KMS-11 (cell line): ENCODE measurements around the gene TPRX2.

ENCODE experiments used
- H2AFZ ChIP-seq: fragments of 200-600 bp; sonication (generic); 2 replicates; pipeline ENCODE4 v1.6.1; 2016; ENCODE audit warnings: antibody characterized with exemption, mixed run types, low read depth
- H3K27ac ChIP-seq: fragments of 200-600 bp; sonication (generic); 2 replicates; pipeline ENCODE4 v1.6.1; 2016; ENCODE audit warnings: mild to moderate bottlenecking, mixed run types
- H3K27me3 ChIP-seq: fragments of 200-600 bp; sonication (generic); 2 replicates; pipeline ENCODE4 v1.6.1; 2017; ENCODE audit warnings: mild to moderate bottlenecking, low read depth, mixed run types, moderate library complexity; ENCODE audit not compliant: insufficient read depth
- H3K36me3 ChIP-seq: fragments of 200-600 bp; sonication (generic); 2 replicates; pipeline ENCODE4 v1.6.1; 2017; ENCODE audit warnings: mild to moderate bottlenecking, mixed run types; ENCODE audit not compliant: insufficient read depth
- H3K4me1 ChIP-seq: fragments of 200-600 bp; sonication (generic); 2 replicates; pipeline ENCODE4 v1.6.1; 2016; ENCODE audit warnings: mild to moderate bottlenecking, low read depth, mixed run types; ENCODE audit not compliant: poor library complexity, severe bottlenecking
- H3K4me2 ChIP-seq: fragments of 200-600 bp; sonication (generic); 2 replicates; pipeline ENCODE4 v1.7.0; 2016; ENCODE audit warnings: mild to moderate bottlenecking, mixed run types
- H3K4me3 ChIP-seq: fragments of 200-600 bp; sonication (generic); IDR thresholded peaks from 2 replicates; pipeline ENCODE4 v1.6.1; 2017; ENCODE audit warnings: low read depth, low read length, mixed read lengths; ENCODE audit not compliant: insufficient read depth
- H3K79me2 ChIP-seq: fragments of 200-600 bp; sonication (generic); 2 replicates; pipeline ENCODE4 v1.6.1; 2016; ENCODE audit warnings: low read depth, mixed run types; ENCODE audit not compliant: insufficient read depth
- H3K9ac ChIP-seq: fragments of 200-600 bp; sonication (generic); 2 replicates; pipeline ENCODE4 v1.6.1; 2016; ENCODE audit warnings: mild to moderate bottlenecking, mixed run types
- H4K20me1 ChIP-seq: fragments of 200-600 bp; sonication (generic); 2 replicates; pipeline ENCODE4 v1.6.1; 2016; ENCODE audit warnings: mild to moderate bottlenecking, mixed run types; ENCODE audit not compliant: insufficient read depth
- TF ChIP-seq, protein P1 (sequence below): fragments of 200-600 bp; sonication (generic); conservative IDR thresholded peaks from 2 replicates; pipeline ENCODE4 v1.6.1; 2017; ENCODE audit warnings: low read depth, mild to moderate bottlenecking, antibody characterized with exemption, low read length, moderate library complexity, mixed read lengths

Gene TPRX2

DNA sequence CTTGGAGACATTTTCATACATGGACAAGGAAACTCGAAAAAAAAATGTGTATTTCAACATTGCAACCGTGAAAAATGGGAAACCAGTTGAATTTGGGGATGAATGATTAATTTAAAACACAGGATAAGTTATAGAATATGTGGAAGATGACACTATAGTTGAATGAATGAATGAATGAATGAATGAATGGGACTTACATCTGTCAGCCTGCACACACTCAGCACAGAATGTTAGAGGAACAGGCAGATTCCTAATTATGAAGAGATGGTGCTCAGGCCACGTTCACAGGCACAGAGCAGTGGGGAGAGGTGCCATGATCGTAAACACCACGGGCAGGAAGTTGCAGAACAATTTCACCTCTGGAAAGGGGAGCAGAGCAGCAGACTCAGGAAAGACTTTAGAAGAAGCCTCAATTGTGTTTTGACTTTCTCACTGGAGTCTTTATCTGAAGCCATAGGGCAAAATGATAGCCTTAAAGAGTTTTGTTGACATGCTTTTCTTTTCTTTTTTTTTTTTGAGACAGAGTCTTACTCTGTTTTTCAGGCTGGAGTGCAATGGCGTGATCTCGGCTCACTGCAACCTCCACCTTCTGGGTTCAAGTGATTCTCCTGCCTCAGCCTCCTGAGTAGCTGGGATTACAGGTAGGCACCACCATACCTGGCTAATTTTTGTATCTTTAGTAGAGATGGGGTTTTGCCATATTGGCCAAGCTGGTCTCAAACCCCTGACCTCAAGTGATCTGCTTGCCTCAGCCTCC, 32.0 kb downstream of the TPRX2 start:
- H3K4me3 ChIP-seq = no peak overlapping the region
- H2AFZ ChIP-seq = no peak overlapping the region
- TF ChIP-seq, protein P1, sequence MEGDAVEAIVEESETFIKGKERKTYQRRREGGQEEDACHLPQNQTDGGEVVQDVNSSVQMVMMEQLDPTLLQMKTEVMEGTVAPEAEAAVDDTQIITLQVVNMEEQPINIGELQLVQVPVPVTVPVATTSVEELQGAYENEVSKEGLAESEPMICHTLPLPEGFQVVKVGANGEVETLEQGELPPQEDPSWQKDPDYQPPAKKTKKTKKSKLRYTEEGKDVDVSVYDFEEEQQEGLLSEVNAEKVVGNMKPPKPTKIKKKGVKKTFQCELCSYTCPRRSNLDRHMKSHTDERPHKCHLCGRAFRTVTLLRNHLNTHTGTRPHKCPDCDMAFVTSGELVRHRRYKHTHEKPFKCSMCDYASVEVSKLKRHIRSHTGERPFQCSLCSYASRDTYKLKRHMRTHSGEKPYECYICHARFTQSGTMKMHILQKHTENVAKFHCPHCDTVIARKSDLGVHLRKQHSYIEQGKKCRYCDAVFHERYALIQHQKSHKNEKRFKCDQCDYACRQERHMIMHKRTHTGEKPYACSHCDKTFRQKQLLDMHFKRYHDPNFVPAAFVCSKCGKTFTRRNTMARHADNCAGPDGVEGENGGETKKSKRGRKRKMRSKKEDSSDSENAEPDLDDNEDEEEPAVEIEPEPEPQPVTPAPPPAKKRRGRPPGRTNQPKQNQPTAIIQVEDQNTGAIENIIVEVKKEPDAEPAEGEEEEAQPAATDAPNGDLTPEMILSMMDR = no peak
- no peak overlapping the region for H3K9ac ChIP-seq
- no peaks in the 10 kb centered on the region for H4K20me1 ChIP-seq
- H3K79me2 ChIP-seq = no peaks in the 10 kb centered on the region
- H3K4me1 ChIP-seq = no peaks in the 10 kb centered on the region
- no peak overlapping the region for H3K27ac ChIP-seq
- H3K4me2 ChIP-seq = no peak overlapping the region
- H3K36me3 ChIP-seq = no peaks in the 10 kb centered on the region
- peaks cover 72% of the 10 kb centered on the region for H3K27me3 ChIP-seq

DNA sequence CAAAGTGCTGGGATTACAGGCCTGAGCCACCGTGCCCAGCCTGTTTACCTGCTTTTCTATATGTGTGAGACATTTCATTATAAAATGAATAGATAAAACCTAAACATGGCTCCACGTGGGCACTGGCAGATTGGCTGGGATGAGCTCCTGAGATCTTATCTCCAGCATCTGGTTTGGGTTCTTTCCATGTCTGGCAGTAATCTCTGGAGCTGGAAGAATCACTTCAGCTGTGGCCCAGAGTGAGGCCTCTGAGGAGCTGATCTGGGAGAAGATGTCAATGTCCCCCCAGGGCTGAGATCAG, 32.5 kb downstream of the TPRX2 start:
- TF ChIP-seq, protein P1 = no peak
- Histone ChIP-seq H2AFZ (no peak overlapping the region), H3K79me2 (no peaks in the 10 kb centered on the region), H3K4me1 (no peaks in the 10 kb centered on the region), H3K27me3 (peaks cover 72% of the 10 kb centered on the region), H3K9ac (no peak overlapping the region), H3K4me3 (no peak overlapping the region), H4K20me1 (no peaks in the 10 kb centered on the region), H3K36me3 (no peaks in the 10 kb centered on the region), H3K4me2 (no peak overlapping the region), H3K27ac (no peak overlapping the region)

DNA sequence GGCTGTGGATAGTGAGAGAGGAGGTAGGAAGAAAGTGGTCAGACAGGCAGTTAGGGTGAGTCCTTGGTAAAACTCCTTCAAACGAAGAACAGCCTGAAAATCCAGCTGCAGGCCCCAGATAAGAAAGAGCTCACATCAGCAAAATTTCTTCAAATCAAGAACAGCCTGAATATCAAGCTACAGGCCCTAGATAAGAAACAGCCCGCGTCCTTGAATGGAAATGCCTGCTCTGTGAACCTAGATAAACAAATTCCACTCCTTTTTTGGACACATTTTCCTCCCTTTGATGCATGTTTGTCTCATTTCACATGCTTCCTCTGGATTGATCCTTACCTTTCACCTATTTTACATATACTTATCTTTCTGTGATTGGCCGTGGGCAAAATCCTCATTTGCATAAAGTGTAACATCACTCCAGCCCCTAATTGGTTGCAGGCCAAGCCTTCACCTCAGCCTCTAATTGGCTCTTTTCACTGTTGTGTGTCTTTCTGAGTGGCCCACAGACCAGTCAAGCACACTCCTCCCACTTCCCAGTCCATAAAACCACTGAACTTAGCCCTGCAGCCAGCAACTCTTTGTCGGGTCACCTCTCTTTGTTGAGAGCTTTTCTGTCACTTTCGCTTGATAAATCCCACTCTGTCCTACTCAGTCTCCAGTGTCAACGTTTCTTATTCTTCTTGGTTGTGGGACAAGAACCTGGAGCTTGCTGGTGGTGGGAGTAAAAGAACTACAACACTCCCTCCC, 33.1 kb downstream of the TPRX2 start:
- Histone ChIP-seq H3K4me2 (no peak overlapping the region), H3K79me2 (no peaks in the 10 kb centered on the region), H4K20me1 (no peaks in the 10 kb centered on the region), H3K27ac (no peak overlapping the region), H3K4me3 (no peak overlapping the region), H2AFZ (no peak overlapping the region), H3K36me3 (no peaks in the 10 kb centered on the region), H3K27me3 (peaks cover 68% of the 10 kb centered on the region; the same call in 1 of the 2 replicates), H3K4me1 (no peaks in the 10 kb centered on the region), H3K9ac (no peak overlapping the region)
- TF ChIP-seq, protein P1 = no peak

DNA sequence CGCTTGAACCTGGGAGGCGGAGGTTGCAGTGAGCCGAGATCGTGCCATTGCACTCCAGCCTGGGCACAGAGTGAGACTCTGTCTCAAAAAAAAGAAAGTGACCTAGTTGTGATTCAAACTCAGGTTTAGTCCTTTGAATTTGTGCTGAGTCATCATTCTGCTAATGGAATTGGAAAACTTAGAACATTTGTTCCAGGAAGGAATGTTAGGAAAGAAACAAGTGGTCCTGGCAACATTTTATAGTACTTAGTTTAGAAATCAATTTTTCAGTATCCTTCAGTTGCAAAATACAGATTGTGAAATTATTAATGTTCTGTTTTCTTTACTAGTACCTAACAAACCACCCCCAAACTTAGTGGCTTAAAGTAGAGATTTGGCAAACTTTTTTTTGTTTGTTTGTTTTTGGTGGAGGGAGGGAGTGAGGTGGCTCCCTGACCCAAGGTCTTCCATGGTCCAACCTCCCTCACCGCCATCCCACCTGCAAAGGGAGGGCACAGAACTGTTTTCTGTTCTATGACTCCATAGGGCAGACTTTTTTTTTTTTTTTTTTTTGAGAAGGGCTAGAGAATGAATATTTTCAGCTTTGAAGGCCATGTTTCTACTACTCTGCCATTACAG, 36.2 kb downstream of the TPRX2 start:
- no peaks in the 10 kb centered on the region for H3K79me2 ChIP-seq

More for the DNA sequence above, 36.2 kb downstream of the TPRX2 start:
- Histone ChIP-seq H3K4me3 (no peak overlapping the region), H3K27me3 (peaks cover 61% of the 10 kb centered on the region), H2AFZ (no peak overlapping the region), H3K27ac (no peak overlapping the region), H3K4me2 (no peak overlapping the region), H3K9ac (no peak overlapping the region), H3K36me3 (no peaks in the 10 kb centered on the region), H4K20me1 (no peaks in the 10 kb centered on the region), H3K4me1 (no peaks in the 10 kb centered on the region)
- TF ChIP-seq, protein P1 = no peak
